SW 1271 (cell line): ENCODE measurements around the gene KCNMA1.

Experiments
- DNase-seq, 2 experiments: peaks; one replicate each; lab custom pipeline; 2025; lab: John Stamatoyannopoulos, UW

Gene KCNMA1

GRCh38 chr10:77507291-77507880 is 130.2 kb downstream of the KCNMA1 start:
- DNase-seq, result no peak

GRCh38 chr10:77506517-77507200 is 130.9 kb downstream of the KCNMA1 start:
- no peak for DNase-seq

GRCh38 chr10:77505431-77506334 is 131.9 kb downstream of the KCNMA1 start:
- DNase-seq, result peak; percentile 52 to 90

- peak; percentile 46 to 80 for DNase-seq
Observed at GRCh38 chr10:77504873-77505257, 132.7 kb downstream of the KCNMA1 start.

GRCh38 chr10:77504196-77504872 is 133.3 kb downstream of the KCNMA1 start:
- DNase-seq, result peak in 1 of 2 experiments; percentile 46

GRCh38 chr10:77501846-77502261 is 135.8 kb downstream of the KCNMA1 start:
- peak in 1 of 2 experiments; percentile 4 for DNase-seq

- peak in 1 of 2 experiments; percentile 30 for DNase-seq
Observed at GRCh38 chr10:77501152-77501845, 136.3 kb downstream of the KCNMA1 start.

- DNase-seq, result no peak
Observed at GRCh38 chr10:77500754-77501151, 136.9 kb downstream of the KCNMA1 start.

- DNase-seq, result no peak
Observed at GRCh38 chr10:77498829-77499228, 138.8 kb downstream of the KCNMA1 start.

- no peak for DNase-seq
Observed at GRCh38 chr10:77498210-77498609, 139.4 kb downstream of the KCNMA1 start.

GRCh38 chr10:77497748-77498147 is 139.9 kb downstream of the KCNMA1 start:
- DNase-seq, result no peak

- DNase-seq, result no peak
Observed at GRCh38 chr10:77496941-77497420, 140.6 kb downstream of the KCNMA1 start.

- no peak for DNase-seq
Observed at GRCh38 chr10:77494756-77495541, 142.7 kb downstream of the KCNMA1 start.

- peak in 1 of 2 experiments; percentile 17 for DNase-seq
Observed at GRCh38 chr10:77494327-77494726, 143.3 kb downstream of the KCNMA1 start.

GRCh38 chr10:77493851-77494261 is 143.8 kb downstream of the KCNMA1 start:
- no peak for DNase-seq

GRCh38 chr10:77493239-77493806 is 144.3 kb downstream of the KCNMA1 start:
- DNase-seq, result no peak

GRCh38 chr10:77492368-77492994 is 145.1 kb downstream of the KCNMA1 start:
- DNase-seq, result no peak

- no peak for DNase-seq
Observed at GRCh38 chr10:77490534-77491314, 146.9 kb downstream of the KCNMA1 start.

- no peak for DNase-seq
Observed at GRCh38 chr10:77486517-77486916, 151.1 kb downstream of the KCNMA1 start.
